Measurements from ENCODE around the gene SCAI.
"Not testable (repeated sequence)": the region's sequence is repeated elsewhere in the genome, so short reads cannot be mapped to it uniquely, and the experiment has no call there.

The SCAI gene

GRCh38 chr9:125106285-125106893 is 36.9 kb downstream of the SCAI start:
- no peak for DNase-seq (ENCODE audit: low read depth)

GRCh38 chr9:125103770-125104460 is 39.4 kb downstream of the SCAI start:
- no peak for DNase-seq (ENCODE audit: low read depth)

- DNase-seq (ENCODE audit: low read depth), result no peak
These were observed 40.3 kb downstream of the SCAI start for GRCh38 chr9:125103021-125103420.

GRCh38 chr9:125100822-125101221 is 42.5 kb downstream of the SCAI start:
- no peak for DNase-seq (ENCODE audit: low read depth)

GRCh38 chr9:125099816-125100215 is 43.5 kb downstream of the SCAI start:
- no peak for DNase-seq (ENCODE audit: low read depth)

GRCh38 chr9:125095821-125096443 is 47.4 kb downstream of the SCAI start:
- DNase-seq (ENCODE audit: low read depth), result no peak

GRCh38 chr9:125091121-125091520 is 52.2 kb downstream of the SCAI start:
- no peak for DNase-seq (ENCODE audit: low read depth)

GRCh38 chr9:125089331-125089730 is 54.0 kb downstream of the SCAI start:
- no peak for DNase-seq (ENCODE audit: low read depth)

- DNase-seq (ENCODE audit: low read depth), result no peak
These were observed 54.6 kb downstream of the SCAI start for GRCh38 chr9:125088752-125089151.

GRCh38 chr9:125085703-125086477 is 57.4 kb downstream of the SCAI start:
- no peak for DNase-seq (ENCODE audit: low read depth)

- DNase-seq (ENCODE audit: low read depth), result not testable (repeated sequence)
These were observed 61.1 kb downstream of the SCAI start for GRCh38 chr9:125082197-125082596.

GRCh38 chr9:125080797-125081196 is 62.5 kb downstream of the SCAI start:
- not testable (repeated sequence) for DNase-seq (ENCODE audit: low read depth)

- no peak for DNase-seq (ENCODE audit: low read depth)
These were observed 63.4 kb downstream of the SCAI start for GRCh38 chr9:125079931-125080330.

- DNase-seq (ENCODE audit: low read depth), result no peak
These were observed 67.3 kb downstream of the SCAI start for GRCh38 chr9:125075997-125076396.

GRCh38 chr9:125074976-125075375 is 68.4 kb downstream of the SCAI start:
- no peak for DNase-seq (ENCODE audit: low read depth)

- DNase-seq (ENCODE audit: low read depth), result no peak
These were observed 76.3 kb downstream of the SCAI start for GRCh38 chr9:125066839-125067619.

GRCh38 chr9:125061391-125061790 is 81.9 kb downstream of the SCAI start:
- no peak for DNase-seq (ENCODE audit: low read depth)

- DNase-seq (ENCODE audit: low read depth), result no peak
These were observed 93.9 kb downstream of the SCAI start for GRCh38 chr9:125049212-125050049.

GRCh38 chr9:125043631-125044030 is 99.7 kb downstream of the SCAI start:
- DNase-seq (ENCODE audit: low read depth), result no peak

- DNase-seq (ENCODE audit: low read depth), result no peak
These were observed 100.2 kb downstream of the SCAI start for GRCh38 chr9:125043148-125043547.

GRCh38 chr9:125038166-125038565 is 105.2 kb downstream of the SCAI start:
- no peak for DNase-seq (ENCODE audit: low read depth)
